GM21786 (cell line): ENCODE data around the gene CMIP.
A peak's percentile ranks its signal among the peaks of the same experiment; 100 is the strongest.
"Not testable (repeated sequence)": the region's sequence is repeated elsewhere in the genome, so short reads cannot be mapped to it uniquely, and the experiment has no call there.

Source experiments
- ATAC-seq: cut with Tn5 transposase; IDR thresholded peaks from one replicate; pipeline ENCODE4 v1.9.1; 2021; ENCODE audit not compliant: unreplicated experiment

The CMIP gene

GRCh38 chr16:81514041-81514559 lies 69.5 kb downstream of the CMIP start:
- ATAC-seq, result peak; percentile 64

- no peak for ATAC-seq
These were observed 70.1 kb downstream of the CMIP start for GRCh38 chr16:81514568-81515258.

GRCh38 chr16:81515281-81515680 lies 70.7 kb downstream of the CMIP start:
- ATAC-seq, result no peak

- ATAC-seq, result no peak
These were observed 71.1 kb downstream of the CMIP start for GRCh38 chr16:81515721-81516120.

- ATAC-seq, result no peak
These were observed 72.0 kb downstream of the CMIP start for GRCh38 chr16:81516478-81517149.

- no peak for ATAC-seq
These were observed 72.5 kb downstream of the CMIP start for GRCh38 chr16:81517150-81517499.

- ATAC-seq, result no peak
These were observed 73.2 kb downstream of the CMIP start for GRCh38 chr16:81517629-81518438.

- ATAC-seq, result no peak
These were observed 73.8 kb downstream of the CMIP start for GRCh38 chr16:81518439-81518757.

- ATAC-seq, result no peak
These were observed 74.9 kb downstream of the CMIP start for GRCh38 chr16:81519301-81520150.

- no peak for ATAC-seq
These were observed 75.5 kb downstream of the CMIP start for GRCh38 chr16:81520151-81520470.

GRCh38 chr16:81520560-81521135 lies 76.0 kb downstream of the CMIP start:
- ATAC-seq, result no peak

GRCh38 chr16:81521141-81521626 lies 76.6 kb downstream of the CMIP start:
- ATAC-seq, result peak; percentile 57

GRCh38 chr16:81522108-81522701 lies 77.6 kb downstream of the CMIP start:
- no peak for ATAC-seq

GRCh38 chr16:81522851-81523250 lies 78.2 kb downstream of the CMIP start:
- not testable (repeated sequence) for ATAC-seq

- no peak for ATAC-seq
These were observed 78.9 kb downstream of the CMIP start for GRCh38 chr16:81523387-81524115.

- no peak for ATAC-seq
These were observed 79.8 kb downstream of the CMIP start for GRCh38 chr16:81524382-81524781.

- not testable (repeated sequence) for ATAC-seq
These were observed 80.3 kb downstream of the CMIP start for GRCh38 chr16:81524885-81525284.

GRCh38 chr16:81526199-81526598 lies 81.6 kb downstream of the CMIP start:
- no peak for ATAC-seq

GRCh38 chr16:81526935-81527334 lies 82.3 kb downstream of the CMIP start:
- no peak for ATAC-seq
